ENCODE data around the gene THOC2.

- TF ChIP-seq CTCF (IDR thresholded peaks at IDR 0.05) (no peak), POLR2A (IDR thresholded peaks at IDR 0.05) (no peak)
Observed at GRCh38 chrX:123561439-123562215, 171.2 kb downstream of the THOC2 start.
